Measurements from ENCODE around the gene CCSER1. TPM values are rescaled to one million over a fixed set of nuclear protein-coding genes. Genes with fewer than 3 reads are reported as not detected.

Gene CCSER1
- total RNA-seq, 1 donor from 2014 or later, result 15.7 TPM

DNA sequence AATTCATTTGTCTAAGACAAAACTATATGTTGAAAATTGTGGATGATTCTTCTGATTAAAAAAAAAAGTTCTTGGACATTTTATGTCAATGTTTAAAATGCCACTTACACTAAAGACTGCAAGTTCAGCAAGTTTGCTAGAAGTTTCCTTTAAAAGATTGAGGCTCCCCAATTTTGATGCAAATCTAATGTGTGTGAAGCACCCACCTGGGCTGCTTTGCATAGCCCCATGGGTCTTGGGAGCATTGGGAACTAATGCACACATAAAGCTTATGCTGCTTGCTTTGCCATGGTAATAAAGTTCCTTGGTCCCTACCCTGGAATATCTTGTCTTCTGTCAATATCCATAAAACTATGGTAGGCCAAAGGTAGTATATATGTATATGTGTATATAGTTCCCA lies 1450.7 kb downstream of the CCSER1 start:
- Mint-ChIP-seq H3K27me3 (ENCODE audit: unreplicated experiment) (no peaks in the 10 kb centered on the region), H3K4me1 (ENCODE audit: low read depth, unreplicated experiment) (no peaks in the 10 kb centered on the region), H3K27ac (ENCODE audit: unreplicated experiment) (no peak overlapping the region), H3K4me3 (ENCODE audit: unreplicated experiment) (no peak overlapping the region), H3K36me3 (ENCODE audit: unreplicated experiment) (no peaks in the 10 kb centered on the region), H3K9me3 (ENCODE audit: unreplicated experiment) (no peaks in the 10 kb centered on the region)
- no peak for DNase-seq
- TF ChIP-seq, protein P1, sequence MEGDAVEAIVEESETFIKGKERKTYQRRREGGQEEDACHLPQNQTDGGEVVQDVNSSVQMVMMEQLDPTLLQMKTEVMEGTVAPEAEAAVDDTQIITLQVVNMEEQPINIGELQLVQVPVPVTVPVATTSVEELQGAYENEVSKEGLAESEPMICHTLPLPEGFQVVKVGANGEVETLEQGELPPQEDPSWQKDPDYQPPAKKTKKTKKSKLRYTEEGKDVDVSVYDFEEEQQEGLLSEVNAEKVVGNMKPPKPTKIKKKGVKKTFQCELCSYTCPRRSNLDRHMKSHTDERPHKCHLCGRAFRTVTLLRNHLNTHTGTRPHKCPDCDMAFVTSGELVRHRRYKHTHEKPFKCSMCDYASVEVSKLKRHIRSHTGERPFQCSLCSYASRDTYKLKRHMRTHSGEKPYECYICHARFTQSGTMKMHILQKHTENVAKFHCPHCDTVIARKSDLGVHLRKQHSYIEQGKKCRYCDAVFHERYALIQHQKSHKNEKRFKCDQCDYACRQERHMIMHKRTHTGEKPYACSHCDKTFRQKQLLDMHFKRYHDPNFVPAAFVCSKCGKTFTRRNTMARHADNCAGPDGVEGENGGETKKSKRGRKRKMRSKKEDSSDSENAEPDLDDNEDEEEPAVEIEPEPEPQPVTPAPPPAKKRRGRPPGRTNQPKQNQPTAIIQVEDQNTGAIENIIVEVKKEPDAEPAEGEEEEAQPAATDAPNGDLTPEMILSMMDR (IDR thresholded peaks at IDR 0.05; ENCODE audit: partially characterized antibody, unreplicated experiment), result no peak

DNA sequence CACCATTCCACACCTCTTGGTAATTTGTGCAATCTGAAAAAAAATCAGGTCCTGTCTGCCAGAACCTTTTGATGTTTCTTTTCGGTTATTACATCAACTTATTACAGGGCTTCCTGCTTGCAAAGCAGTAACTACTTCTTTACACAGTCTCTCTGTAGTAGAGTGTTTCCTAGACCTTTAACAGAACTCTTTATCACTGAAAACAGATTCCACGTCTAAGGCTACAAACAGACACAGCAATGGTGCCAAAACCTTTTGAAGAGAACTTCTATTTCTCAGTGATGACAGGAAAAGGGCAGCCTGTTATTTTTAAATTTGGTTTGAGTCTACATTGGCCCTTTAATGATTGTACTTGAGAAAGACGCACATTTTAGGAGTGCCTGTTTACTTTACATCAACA lies 1463.1 kb downstream of the CCSER1 start:
- TF ChIP-seq, protein P1 (IDR thresholded peaks at IDR 0.05; ENCODE audit: partially characterized antibody, unreplicated experiment), result no peak
- Mint-ChIP-seq H3K4me3 (ENCODE audit: unreplicated experiment) (no peak overlapping the region), H3K27me3 (ENCODE audit: unreplicated experiment) (no peaks in the 10 kb centered on the region)

DNA sequence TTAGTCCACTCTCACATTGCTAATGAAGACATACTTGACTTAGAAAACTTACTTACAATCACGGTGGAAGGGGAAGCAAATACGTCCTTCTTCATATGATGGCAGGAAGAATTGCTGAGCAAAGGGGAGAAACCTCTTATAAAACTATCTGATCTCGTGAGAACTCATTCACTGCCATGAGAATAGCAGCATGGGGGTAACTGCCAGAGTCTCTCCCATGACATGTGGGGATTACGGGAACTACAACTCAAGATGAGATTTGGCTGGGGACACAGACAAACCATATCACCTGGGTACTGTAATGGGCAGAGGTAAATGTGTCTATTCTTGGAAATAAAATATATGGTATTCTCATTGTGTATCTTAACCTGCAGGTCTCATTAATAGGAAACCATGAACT lies 1464.9 kb downstream of the CCSER1 start:
- Mint-ChIP-seq H3K27me3 (ENCODE audit: unreplicated experiment) (no peaks in the 10 kb centered on the region), H3K27ac (ENCODE audit: unreplicated experiment) (no peak overlapping the region), H3K4me1 (ENCODE audit: low read depth, unreplicated experiment) (no peaks in the 10 kb centered on the region), H3K36me3 (ENCODE audit: unreplicated experiment) (no peaks in the 10 kb centered on the region), H3K9me3 (ENCODE audit: unreplicated experiment) (no peaks in the 10 kb centered on the region), H3K4me3 (ENCODE audit: unreplicated experiment) (no peak overlapping the region)
- TF ChIP-seq, protein P1 (IDR thresholded peaks at IDR 0.05; ENCODE audit: partially characterized antibody, unreplicated experiment), result no peak
- DNase-seq, result no peak

More for the DNA sequence above, 1463.1 kb downstream of the CCSER1 start:
- Mint-ChIP-seq H3K9me3 (ENCODE audit: unreplicated experiment) (no peaks in the 10 kb centered on the region), H3K27ac (ENCODE audit: unreplicated experiment) (no peak overlapping the region), H3K4me1 (ENCODE audit: low read depth, unreplicated experiment) (no peaks in the 10 kb centered on the region), H3K36me3 (ENCODE audit: unreplicated experiment) (no peaks in the 10 kb centered on the region)
- DNase-seq, result no peak

DNA sequence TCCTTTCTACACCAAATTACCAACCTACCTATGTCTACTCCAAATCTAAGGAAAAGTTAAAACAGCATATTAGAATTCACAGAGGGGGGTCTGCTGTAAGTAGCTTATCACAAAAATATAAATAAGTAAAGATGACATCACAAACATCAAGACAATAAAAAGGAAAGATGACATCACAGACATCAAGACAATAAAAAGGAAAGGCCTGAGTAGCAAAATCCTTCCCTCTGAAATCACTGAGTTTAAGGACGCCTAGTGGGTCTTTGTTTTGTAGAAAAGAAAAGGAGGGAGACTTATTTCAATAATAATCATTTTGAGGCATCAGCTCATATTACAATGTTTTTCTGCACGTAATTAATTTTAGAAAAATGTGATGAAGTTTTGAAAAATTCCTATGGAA lies 1469.5 kb downstream of the CCSER1 start:
- TF ChIP-seq, protein P1 (IDR thresholded peaks at IDR 0.05; ENCODE audit: partially characterized antibody, unreplicated experiment), result no peak
- peaks cover 1% of the 10 kb centered on the region for H3K9me3 Mint-ChIP-seq (ENCODE audit: unreplicated experiment)
- no peak overlapping the region for H3K4me3 Mint-ChIP-seq (ENCODE audit: unreplicated experiment)
- no peak for DNase-seq
- no peaks in the 10 kb centered on the region for H3K4me1 Mint-ChIP-seq (ENCODE audit: low read depth, unreplicated experiment)
- no peaks in the 10 kb centered on the region for H3K36me3 Mint-ChIP-seq (ENCODE audit: unreplicated experiment)
- H3K27me3 Mint-ChIP-seq (ENCODE audit: unreplicated experiment), result no peaks in the 10 kb centered on the region
- H3K27ac Mint-ChIP-seq (ENCODE audit: unreplicated experiment), result no peak overlapping the region

DNA sequence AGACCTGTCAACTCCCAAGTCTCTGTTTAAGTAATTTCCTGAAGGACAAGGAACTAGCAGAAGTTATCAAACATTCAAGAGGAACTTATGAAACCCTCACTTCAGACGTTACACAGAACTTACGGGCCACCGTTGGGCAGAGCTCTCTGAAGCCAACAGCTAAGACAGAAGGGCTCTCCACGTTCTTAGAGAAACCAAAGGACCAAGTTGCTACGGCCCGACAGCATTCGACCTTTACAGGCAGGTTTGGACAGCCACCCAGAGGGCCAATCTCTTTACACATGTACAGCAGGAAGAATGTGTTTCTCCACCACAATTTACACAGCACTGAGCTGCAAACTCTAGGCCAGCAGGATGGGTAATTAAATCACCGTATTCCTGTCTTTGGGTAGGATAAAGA lies 1471.5 kb downstream of the CCSER1 start:
- no peaks in the 10 kb centered on the region for H3K4me1 Mint-ChIP-seq (ENCODE audit: low read depth, unreplicated experiment)
- no peaks in the 10 kb centered on the region for H3K27me3 Mint-ChIP-seq (ENCODE audit: unreplicated experiment)
- no peak overlapping the region for H3K4me3 Mint-ChIP-seq (ENCODE audit: unreplicated experiment)
- peaks cover 1% of the 10 kb centered on the region for H3K9me3 Mint-ChIP-seq (ENCODE audit: unreplicated experiment)
- TF ChIP-seq, protein P1 (IDR thresholded peaks at IDR 0.05; ENCODE audit: partially characterized antibody, unreplicated experiment), result no peak
- no peak overlapping the region for H3K27ac Mint-ChIP-seq (ENCODE audit: unreplicated experiment)
- H3K36me3 Mint-ChIP-seq (ENCODE audit: unreplicated experiment), result no peaks in the 10 kb centered on the region
- DNase-seq, result no peak
